Calu3 (cell line): ENCODE measurements around the gene LMF2. TPM values are rescaled to one million over a fixed set of nuclear protein-coding genes. Genes with fewer than 3 reads are reported as not detected.

Experiments used
- BruUV-seq: library from RNA; stranded (reverse); fragments of 400-500 nt; replicated peaks from 2 replicates; lab custom pipeline; 2021; lab: Mats Ljungman, UMichigan
- CTCF ChIA-PET: fragments of 300-600 bp; sonication (Branson Sonifier 250); formaldehyde crosslinking; loops from one replicate; lab custom pipeline; 2022; ENCODE audit warnings: antibody characterized with exemption; lab: Charles Lee
- DNase-seq: peaks from one replicate; pipeline ENCODE4 v3.0.0; 2022
- H3K27ac Mint-ChIP-seq: one replicate; pipeline ENCODE4 v1.8.0; 2022; ENCODE audit warnings: mixed read lengths; ENCODE audit not compliant: unreplicated experiment
- H3K27me3 Mint-ChIP-seq: one replicate; pipeline ENCODE4 v1.8.0; 2022; ENCODE audit warnings: mixed read lengths; ENCODE audit not compliant: unreplicated experiment
- H3K36me3 Mint-ChIP-seq: one replicate; pipeline ENCODE4 v1.8.0; 2022; ENCODE audit warnings: mild to moderate bottlenecking, moderate library complexity, mixed read lengths; ENCODE audit not compliant: insufficient read depth, unreplicated experiment
- H3K4me1 Mint-ChIP-seq: one replicate; pipeline ENCODE4 v1.8.0; 2022; ENCODE audit warnings: mild to moderate bottlenecking, low read depth, mixed read lengths; ENCODE audit not compliant: unreplicated experiment
- H3K4me3 Mint-ChIP-seq: one replicate; pipeline ENCODE4 v1.8.0; 2022; ENCODE audit warnings: mild to moderate bottlenecking, low read depth, moderate library complexity, mixed read lengths; ENCODE audit not compliant: unreplicated experiment
- H3K9me3 Mint-ChIP-seq: one replicate; pipeline ENCODE4 v1.8.0; 2022; ENCODE audit warnings: low read depth, mixed read lengths; ENCODE audit not compliant: unreplicated experiment
- intact Hi-C: fragments of 100-400 bp; cut with micrococcal nuclease; formaldehyde crosslinking; loops from one replicate; pipeline ENCODE4 v1.10.0; 2022; ENCODE audit not compliant: unreplicated experiment
- total RNA-seq: library from RNA; stranded (reverse); gene quantifications from 2 replicates; pipeline ENCODE4 v1.2.3, GENCODE V29; 2022
- TF ChIP-seq, protein P1 (sequence below): fragments of 200-600 bp; IDR thresholded peaks from one replicate; pipeline ENCODE4 v1.8.0; 2022; ENCODE audit warnings: antibody characterized with exemption; ENCODE audit not compliant: unreplicated experiment

The LMF2 gene
- total RNA-seq, 1 experiment from 2014 or later: 85.2 TPM

DNA sequence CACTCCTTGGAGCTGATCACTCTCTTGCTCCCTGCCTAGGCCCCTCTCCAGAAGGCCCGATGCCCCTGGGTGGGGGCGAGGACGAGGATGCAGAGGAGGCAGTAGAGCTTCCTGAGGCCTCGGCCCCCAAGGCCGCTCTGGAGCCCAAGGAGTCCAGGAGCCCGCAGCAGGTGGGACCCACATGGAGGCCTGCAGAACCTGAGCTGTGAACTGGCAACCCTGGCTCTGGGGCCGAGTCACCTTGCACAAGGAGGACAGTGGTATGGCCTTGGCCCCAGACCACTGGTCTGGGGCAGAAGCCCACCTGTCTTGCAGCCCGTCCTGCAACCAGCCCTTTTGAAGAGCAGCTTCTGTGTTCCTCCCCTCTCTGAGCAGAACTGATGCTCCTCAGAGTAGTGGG is 11.6 kb upstream of the LMF2 start:
- no peak overlapping the region for H3K4me3 Mint-ChIP-seq

DNA sequence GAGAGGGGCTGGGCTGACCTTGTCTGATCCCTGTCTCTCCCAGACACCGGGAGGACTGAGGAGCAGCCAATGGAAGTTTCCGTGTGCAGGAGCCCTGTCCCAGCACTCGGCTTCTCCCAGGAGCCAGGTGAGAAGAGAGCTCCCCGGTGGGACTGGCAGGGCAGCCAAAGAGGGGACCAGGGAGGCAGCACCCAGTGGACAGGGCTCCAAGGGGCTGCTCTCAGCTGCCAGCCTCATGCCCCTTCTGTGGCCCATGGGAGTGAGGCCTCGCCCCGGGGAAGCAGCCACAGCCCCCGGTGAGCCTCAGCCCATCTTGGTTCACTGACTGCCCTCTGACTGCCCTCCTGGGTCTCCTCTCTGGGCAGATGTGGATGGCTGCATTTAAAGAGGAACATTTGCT is 11.1 kb upstream of the LMF2 start:
- Mint-ChIP-seq H3K4me3 (no peak overlapping the region), H3K9me3 (no peaks in the 10 kb centered on the region), H3K4me1 (no peaks in the 10 kb centered on the region), H3K27ac (no peak overlapping the region), H3K36me3 (peaks cover 34% of the 10 kb centered on the region), H3K27me3 (no peaks in the 10 kb centered on the region)
- TF ChIP-seq, protein P1, sequence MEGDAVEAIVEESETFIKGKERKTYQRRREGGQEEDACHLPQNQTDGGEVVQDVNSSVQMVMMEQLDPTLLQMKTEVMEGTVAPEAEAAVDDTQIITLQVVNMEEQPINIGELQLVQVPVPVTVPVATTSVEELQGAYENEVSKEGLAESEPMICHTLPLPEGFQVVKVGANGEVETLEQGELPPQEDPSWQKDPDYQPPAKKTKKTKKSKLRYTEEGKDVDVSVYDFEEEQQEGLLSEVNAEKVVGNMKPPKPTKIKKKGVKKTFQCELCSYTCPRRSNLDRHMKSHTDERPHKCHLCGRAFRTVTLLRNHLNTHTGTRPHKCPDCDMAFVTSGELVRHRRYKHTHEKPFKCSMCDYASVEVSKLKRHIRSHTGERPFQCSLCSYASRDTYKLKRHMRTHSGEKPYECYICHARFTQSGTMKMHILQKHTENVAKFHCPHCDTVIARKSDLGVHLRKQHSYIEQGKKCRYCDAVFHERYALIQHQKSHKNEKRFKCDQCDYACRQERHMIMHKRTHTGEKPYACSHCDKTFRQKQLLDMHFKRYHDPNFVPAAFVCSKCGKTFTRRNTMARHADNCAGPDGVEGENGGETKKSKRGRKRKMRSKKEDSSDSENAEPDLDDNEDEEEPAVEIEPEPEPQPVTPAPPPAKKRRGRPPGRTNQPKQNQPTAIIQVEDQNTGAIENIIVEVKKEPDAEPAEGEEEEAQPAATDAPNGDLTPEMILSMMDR: no peak
- CTCF ChIA-PET: no interaction called here
- DNase-seq: no peak
- intact Hi-C loops: no loop called here
- no TSS peak for BruUV-seq

More for the DNA sequence above, 11.6 kb upstream of the LMF2 start:
- TF ChIP-seq, protein P1: no peak
- H3K27me3 Mint-ChIP-seq: no peaks in the 10 kb centered on the region
- H3K9me3 Mint-ChIP-seq: no peaks in the 10 kb centered on the region
- no TSS peak for BruUV-seq
- DNase-seq: no peak
- peaks cover 39% of the 10 kb centered on the region for H3K36me3 Mint-ChIP-seq
- no peak overlapping the region for H3K27ac Mint-ChIP-seq
- CTCF ChIA-PET: interaction anchor here (0.6 kb wide), 1 partner anchor 124 kb away, joined by 5 read pairs; no protein-coding TSS in a partner anchor
- H3K4me1 Mint-ChIP-seq: peaks cover under 1% of the 10 kb centered on the region
- intact Hi-C loops: no loop called here

DNA sequence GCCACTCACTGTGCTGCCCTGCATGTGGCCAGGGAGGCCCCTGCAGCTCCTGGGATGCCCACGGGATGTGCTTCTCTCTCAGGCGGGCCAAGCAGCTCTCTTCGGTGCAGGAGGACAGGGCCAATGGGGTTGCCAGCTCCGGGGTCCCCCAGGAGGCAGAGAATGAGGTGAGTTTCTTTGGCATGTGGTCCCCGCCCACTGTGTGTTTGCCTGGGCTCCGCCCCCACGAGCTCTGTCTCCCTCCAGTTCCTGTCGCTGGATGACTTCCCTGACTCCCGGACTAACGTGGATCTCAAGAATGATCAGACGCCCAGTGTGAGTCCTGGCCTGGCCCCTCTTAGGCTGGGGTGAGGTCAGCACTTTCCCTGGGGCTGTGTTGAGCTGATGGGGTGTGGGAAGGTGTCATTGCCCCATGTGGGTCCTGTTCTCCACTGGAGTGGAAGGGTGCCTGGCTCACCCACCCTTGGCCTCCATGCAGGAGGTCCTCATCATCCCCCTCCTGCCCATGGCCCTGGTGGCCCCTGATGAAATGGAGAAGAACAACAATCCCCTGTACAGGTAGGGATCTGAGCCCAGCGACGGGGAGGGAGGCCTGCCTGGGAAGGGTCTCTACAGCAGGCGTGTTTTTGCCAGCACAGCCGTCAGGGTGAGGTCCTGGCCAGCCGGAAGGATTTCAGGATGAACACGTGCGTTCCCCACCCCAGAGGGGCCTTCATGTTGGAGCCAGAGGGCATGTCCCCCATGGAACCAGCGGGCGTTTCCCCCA is 10.2 kb upstream of the LMF2 start:
- TF ChIP-seq, protein P1: no peak
- no peaks in the 10 kb centered on the region for H3K27me3 Mint-ChIP-seq
- CTCF ChIA-PET: interaction anchor here (0.6 kb wide), 1 partner anchor 125 kb away, joined by 4 read pairs; no protein-coding TSS in a partner anchor
- H3K4me3 Mint-ChIP-seq: no peak overlapping the region
- intact Hi-C loops: no loop called here
- no peaks in the 10 kb centered on the region for H3K4me1 Mint-ChIP-seq
- no peak overlapping the region for H3K27ac Mint-ChIP-seq
- no peak for DNase-seq
- peaks cover 24% of the 10 kb centered on the region for H3K36me3 Mint-ChIP-seq
- no peaks in the 10 kb centered on the region for H3K9me3 Mint-ChIP-seq
- no TSS peak for BruUV-seq

DNA sequence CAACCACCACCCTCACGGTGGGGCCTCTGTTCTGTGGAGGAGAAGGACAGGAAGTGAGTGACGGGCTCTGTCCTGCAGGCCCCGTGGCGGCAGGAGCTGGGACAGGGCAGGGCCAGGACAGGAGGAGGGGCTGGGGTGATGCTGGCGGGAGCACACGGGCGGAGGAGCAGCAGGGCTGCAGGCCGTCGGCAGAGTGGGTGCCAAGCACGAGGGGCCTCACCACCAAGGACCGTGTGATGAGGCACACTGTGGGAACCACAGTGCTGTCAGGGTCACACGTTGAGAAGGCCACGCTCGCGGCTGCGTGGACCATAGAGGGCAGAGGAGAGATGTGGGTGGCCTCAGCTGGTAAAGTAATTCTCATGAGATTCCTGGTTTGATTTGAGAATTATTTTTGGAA is 9.4 kb upstream of the LMF2 start:
- CTCF ChIA-PET: interaction anchor here (0.6 kb wide), 1 partner anchor 126 kb away, joined by 4 read pairs; no protein-coding TSS in a partner anchor
- no peak for DNase-seq
- Mint-ChIP-seq H3K4me1 (no peaks in the 10 kb centered on the region), H3K27ac (no peak overlapping the region), H3K36me3 (peaks cover 18% of the 10 kb centered on the region), H3K27me3 (no peaks in the 10 kb centered on the region), H3K4me3 (no peak overlapping the region), H3K9me3 (no peaks in the 10 kb centered on the region)
- TF ChIP-seq, protein P1: no peak
- no TSS peak for BruUV-seq
- intact Hi-C loops: no loop called here
